Mammary epithelial cell (primary cell): ENCODE data around the gene PLA2G2F.

Experiments
- CTCF ChIP-seq, 2 donors: IDR thresholded peaks in 1 of 2; conservative IDR thresholded peaks in 1 of 2; 2 replicates each; pipeline ENCODE4 v1.5.1; 2011 to 2012; ENCODE audit warnings: inconsistent platforms in 2 of 2, low read length in 2 of 2, mild to moderate bottlenecking in 2 of 2, control low read depth in 1 of 2, low read depth in 1 of 2; ENCODE audit not compliant: insufficient read depth in 1 of 2; ENCODE audit errors: extremely low read depth in 1 of 2
- EZH2 ChIP-seq: IDR thresholded peaks from 2 replicates; pipeline ENCODE4 v1.6.1; 2012; ENCODE audit warnings: low read length, inconsistent platforms, borderline replicate concordance

DNA sequence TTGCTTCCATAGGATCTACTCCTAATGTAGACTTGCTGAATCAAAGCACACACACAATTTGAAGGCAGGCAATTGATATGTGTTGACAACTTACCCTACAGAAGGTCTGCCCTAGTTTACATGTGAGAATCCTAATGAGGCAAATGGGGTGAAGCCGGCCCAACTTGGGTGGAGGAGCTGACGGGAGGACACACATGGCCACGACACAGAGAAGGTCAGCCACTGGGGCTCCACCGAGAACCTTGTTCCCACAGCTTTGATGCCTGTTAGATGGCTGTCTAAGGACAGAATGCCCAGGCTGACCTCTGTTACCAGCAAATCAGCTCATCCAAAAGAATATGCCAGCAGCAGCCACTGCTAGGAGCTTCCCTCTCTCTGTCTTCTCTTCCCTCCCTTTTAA, 18.3 kb upstream of the PLA2G2F start:
- no peak for TF ChIP-seq CTCF (conservative IDR thresholded peaks at IDR 0.05 in 1 of 2, IDR thresholded peaks at IDR 0.05 in 1 of 2; ENCODE audit: extremely low read depth in 1 of 2, insufficient read depth in 1 of 2, low read depth in 1 of 2, low read length in 2 of 2)
- no peak for TF ChIP-seq EZH2
